A673 (cell line): ENCODE results near the gene RIPOR2.

Experiments
- EZH2 ChIP-seq: fragments of 200-600 bp; sonication (generic); IDR thresholded peaks from 2 replicates; pipeline ENCODE4 v1.6.1; 2017; ENCODE audit warnings: borderline replicate concordance, low read depth, mild to moderate bottlenecking, mixed read lengths, antibody characterized with exemption, low read length; ENCODE audit not compliant: poor library complexity, severe bottlenecking
- TF ChIP-seq, protein P1 (sequence below): fragments of 300-800, 200-600 bp; sonication (generic); conservative IDR thresholded peaks from 2 replicates; pipeline ENCODE4 v1.5.1; 2017; ENCODE audit warnings: low read depth, mild to moderate bottlenecking, antibody characterized with exemption, low read length, moderate library complexity, mixed read lengths

DNA sequence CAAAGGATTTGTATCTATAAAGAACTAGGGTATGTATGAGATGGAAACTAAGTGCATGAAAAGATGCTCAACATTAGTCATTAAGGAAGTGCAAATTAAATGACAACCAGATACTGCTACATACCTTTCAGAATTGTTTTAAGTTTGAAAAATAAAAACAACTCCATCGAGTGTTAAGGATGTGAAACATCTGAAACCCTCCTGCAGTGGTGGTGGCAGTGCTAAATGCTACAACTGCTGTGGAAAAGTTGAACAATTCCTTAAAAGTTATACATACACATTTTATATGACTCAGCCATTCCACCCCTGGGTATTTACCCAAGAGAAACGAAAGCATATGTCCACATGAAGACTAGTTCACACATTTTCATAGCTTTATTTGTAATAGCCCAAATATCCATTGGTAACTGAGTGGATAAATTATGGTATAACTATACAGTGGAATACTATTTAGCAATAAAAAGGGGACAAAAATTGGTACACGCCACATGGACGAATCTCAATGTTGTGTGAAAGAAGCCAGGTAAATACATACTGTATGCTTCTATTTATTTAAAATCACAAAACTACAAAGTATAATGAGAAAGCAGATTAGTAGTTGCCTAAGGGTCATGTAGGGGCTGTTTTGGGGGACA is 147.6 kb downstream of the RIPOR2 start:
- TF ChIP-seq, protein P1, sequence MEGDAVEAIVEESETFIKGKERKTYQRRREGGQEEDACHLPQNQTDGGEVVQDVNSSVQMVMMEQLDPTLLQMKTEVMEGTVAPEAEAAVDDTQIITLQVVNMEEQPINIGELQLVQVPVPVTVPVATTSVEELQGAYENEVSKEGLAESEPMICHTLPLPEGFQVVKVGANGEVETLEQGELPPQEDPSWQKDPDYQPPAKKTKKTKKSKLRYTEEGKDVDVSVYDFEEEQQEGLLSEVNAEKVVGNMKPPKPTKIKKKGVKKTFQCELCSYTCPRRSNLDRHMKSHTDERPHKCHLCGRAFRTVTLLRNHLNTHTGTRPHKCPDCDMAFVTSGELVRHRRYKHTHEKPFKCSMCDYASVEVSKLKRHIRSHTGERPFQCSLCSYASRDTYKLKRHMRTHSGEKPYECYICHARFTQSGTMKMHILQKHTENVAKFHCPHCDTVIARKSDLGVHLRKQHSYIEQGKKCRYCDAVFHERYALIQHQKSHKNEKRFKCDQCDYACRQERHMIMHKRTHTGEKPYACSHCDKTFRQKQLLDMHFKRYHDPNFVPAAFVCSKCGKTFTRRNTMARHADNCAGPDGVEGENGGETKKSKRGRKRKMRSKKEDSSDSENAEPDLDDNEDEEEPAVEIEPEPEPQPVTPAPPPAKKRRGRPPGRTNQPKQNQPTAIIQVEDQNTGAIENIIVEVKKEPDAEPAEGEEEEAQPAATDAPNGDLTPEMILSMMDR, result no peak
- TF ChIP-seq EZH2, result no peak
